ENCODE measurements around the gene MAP1LC3B. TPM values are rescaled to one million over a fixed set of nuclear protein-coding genes. Genes with fewer than 3 reads are reported as not detected.

Gene MAP1LC3B
- total and polyA plus RNA-seq, 2 of the 8 experiments (the other 6 are each of a cell fraction or from before 2014, with no cell fraction given), result 29.5 to 48.5 TPM

- TF ChIP-seq, protein P1, sequence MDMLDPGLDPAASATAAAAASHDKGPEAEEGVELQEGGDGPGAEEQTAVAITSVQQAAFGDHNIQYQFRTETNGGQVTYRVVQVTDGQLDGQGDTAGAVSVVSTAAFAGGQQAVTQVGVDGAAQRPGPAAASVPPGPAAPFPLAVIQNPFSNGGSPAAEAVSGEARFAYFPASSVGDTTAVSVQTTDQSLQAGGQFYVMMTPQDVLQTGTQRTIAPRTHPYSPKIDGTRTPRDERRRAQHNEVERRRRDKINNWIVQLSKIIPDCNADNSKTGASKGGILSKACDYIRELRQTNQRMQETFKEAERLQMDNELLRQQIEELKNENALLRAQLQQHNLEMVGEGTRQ (IDR thresholded peaks at IDR 0.05; ENCODE audit: low read length), result no peak
- TF ChIP-seq BACH1 (IDR thresholded peaks at IDR 0.05; ENCODE audit: low read length) (no peak), JUN (IDR thresholded peaks at IDR 0.05; ENCODE audit: low read depth, low read length) (no peak)
These were observed 25.4 kb downstream of the MAP1LC3B start (continued) for GRCh38 chr16:87417528-87417910.
